ENCODE measurements around the gene SH3D19. TPM values are rescaled to one million over a fixed set of nuclear protein-coding genes. Genes with fewer than 3 reads are reported as not detected.

The SH3D19 gene
- total RNA-seq, 1 experiment from 2014 or later: 29.7 TPM

DNA sequence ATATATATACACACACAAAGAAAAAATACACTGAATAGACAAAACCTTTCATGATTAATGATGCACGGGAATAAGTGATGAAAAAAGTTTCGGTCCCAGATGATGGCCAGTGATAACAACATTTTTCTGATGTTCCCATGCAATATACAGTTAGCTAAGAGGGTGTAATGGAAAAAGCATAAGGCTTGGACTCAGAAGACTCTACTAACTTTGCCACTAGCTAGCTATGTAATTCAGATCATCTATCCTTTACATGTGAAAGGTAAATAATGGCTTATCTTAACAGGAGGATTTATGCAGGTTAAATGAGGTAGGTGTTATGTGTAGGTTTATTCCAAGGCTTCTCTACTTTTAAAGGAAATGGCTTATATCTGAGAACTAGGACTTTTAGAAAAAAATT, 221.6 kb downstream of the SH3D19 start:
- Mint-ChIP-seq H3K4me1 (peaks cover 10 to 20% of the 10 kb centered on the region in 2 experiments), H3K9me3 (peaks cover 0 to 4% of the 10 kb centered on the region in 2 experiments; a peak in 1 of 5 replicates), H3K27me3 (ENCODE audit: low read depth) (no peaks in the 10 kb centered on the region), H3K4me3 (no peak overlapping the region), H3K27ac (0 out of 7 replicates have a peak overlapping the region, but pooled peaks of 1 of the 3 experiments have one; percentile 36), H3K36me3 (ENCODE audit: insufficient read depth in 1 of 3, low read depth in 3 of 3) (peaks cover 66 to 92% (median 81%) of the 10 kb centered on the region in 3 experiments)
- Histone ChIP-seq H3K9me3 (ENCODE audit: control insufficient read depth, low read depth, low read length) (no peaks in the 10 kb centered on the region), H3K9ac (ENCODE audit: extremely low read depth, insufficient read length, low read length) (no peak overlapping the region), H4K91ac (ENCODE audit: insufficient read length, low read depth, low read length) (no peak overlapping the region), H3K56ac (ENCODE audit: insufficient read length, low read depth, low read length) (no peak overlapping the region), H2BK15ac (ENCODE audit: low read depth, low read length) (no peak overlapping the region), H2BK20ac (ENCODE audit: low read depth, low read length, poor library complexity, severe bottlenecking) (no peak overlapping the region), H2BK120ac (ENCODE audit: low read depth, low read length, poor library complexity, severe bottlenecking) (no peak overlapping the region), H3K23me2 (ENCODE audit: insufficient read length, low read depth, low read length, poor library complexity, severe bottlenecking) (no peaks in the 10 kb centered on the region), H2AK5ac (ENCODE audit: insufficient read length, low read length) (no peak overlapping the region), H2BK5ac (ENCODE audit: insufficient read length, low read length) (no peak overlapping the region), H3K14ac (ENCODE audit: insufficient read depth, low read length) (no peak overlapping the region), H2AFZ (ENCODE audit: low read length) (no peak overlapping the region), H3K79me1 (ENCODE audit: insufficient read depth, low read depth, low read length, poor library complexity, severe bottlenecking) (no peaks in the 10 kb centered on the region), H3K18ac (ENCODE audit: insufficient read length, low read depth, low read length) (no peak overlapping the region), H3K79me2 (ENCODE audit: insufficient read depth, low read length) (peaks cover 17% of the 10 kb centered on the region; the same call in 1 of the 2 replicates), H4K20me1 (ENCODE audit: control insufficient read depth, insufficient read depth, insufficient read length) (no peaks in the 10 kb centered on the region), H3K23ac (ENCODE audit: insufficient read length, low read depth, low read length) (no peak overlapping the region), H2BK12ac (ENCODE audit: insufficient read length, low read depth, low read length) (no peak overlapping the region), H4K8ac (replicated peaks; ENCODE audit: insufficient read length, low read depth, low read length) (no peak overlapping the region), H3K4me1 (ENCODE audit: insufficient read depth, low read length) (no peaks in the 10 kb centered on the region), H3K4ac (ENCODE audit: low read depth, low read length) (no peak overlapping the region), H3K27me3 (ENCODE audit: insufficient read depth, low read length) (no peaks in the 10 kb centered on the region), H3K4me2 (ENCODE audit: insufficient read depth, insufficient read length, low read length) (no peak overlapping the region), H3K27ac (ENCODE audit: insufficient read length, low read depth, low read length) (no peak overlapping the region), H4K5ac (ENCODE audit: insufficient read length, low read depth, low read length) (no peak overlapping the region), H3T11ph (ENCODE audit: low read length) (no peak overlapping the region)
- TF ChIP-seq, protein P1, sequence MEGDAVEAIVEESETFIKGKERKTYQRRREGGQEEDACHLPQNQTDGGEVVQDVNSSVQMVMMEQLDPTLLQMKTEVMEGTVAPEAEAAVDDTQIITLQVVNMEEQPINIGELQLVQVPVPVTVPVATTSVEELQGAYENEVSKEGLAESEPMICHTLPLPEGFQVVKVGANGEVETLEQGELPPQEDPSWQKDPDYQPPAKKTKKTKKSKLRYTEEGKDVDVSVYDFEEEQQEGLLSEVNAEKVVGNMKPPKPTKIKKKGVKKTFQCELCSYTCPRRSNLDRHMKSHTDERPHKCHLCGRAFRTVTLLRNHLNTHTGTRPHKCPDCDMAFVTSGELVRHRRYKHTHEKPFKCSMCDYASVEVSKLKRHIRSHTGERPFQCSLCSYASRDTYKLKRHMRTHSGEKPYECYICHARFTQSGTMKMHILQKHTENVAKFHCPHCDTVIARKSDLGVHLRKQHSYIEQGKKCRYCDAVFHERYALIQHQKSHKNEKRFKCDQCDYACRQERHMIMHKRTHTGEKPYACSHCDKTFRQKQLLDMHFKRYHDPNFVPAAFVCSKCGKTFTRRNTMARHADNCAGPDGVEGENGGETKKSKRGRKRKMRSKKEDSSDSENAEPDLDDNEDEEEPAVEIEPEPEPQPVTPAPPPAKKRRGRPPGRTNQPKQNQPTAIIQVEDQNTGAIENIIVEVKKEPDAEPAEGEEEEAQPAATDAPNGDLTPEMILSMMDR (conservative IDR thresholded peaks at IDR 0.05): no peak
- no CpG with 5 or more reads among the region's 2 CpGs for WGBS (ENCODE audit: extremely low coverage, insufficient read length, low lambda C conversion rate)
- DNase-seq: no peak

Data from H9 (cell line).